HepG2 (cell line): ENCODE results near the gene CEBPA. TPM values are rescaled to one million over a fixed set of nuclear protein-coding genes. Genes with fewer than 3 reads are reported as not detected.

Source experiments
- DR1 ChIP-seq: sonication (generic); formaldehyde crosslinking; IDR thresholded peaks from 2 replicates; pipeline ENCODE4 v1.8.0; 2021; ENCODE audit warnings: mild to moderate bottlenecking, missing genetic modification reagents, inconsistent platforms
- EHMT2 ChIP-seq: fragments of 200-600 bp; sonication (generic); IDR thresholded peaks from 2 replicates; pipeline ENCODE4 v1.7.0; 2017; ENCODE audit warnings: antibody characterized with exemption, low read depth, low read length, borderline replicate concordance
- ERF ChIP-seq: IDR thresholded peaks from 2 replicates; pipeline ENCODE4 v1.6.1; 2018; ENCODE audit warnings: missing biosample characterization, missing genetic modification reagents
- GLI4 ChIP-seq: sonication (generic); formaldehyde crosslinking; IDR thresholded peaks from 2 replicates; pipeline ENCODE4 v1.5.1; 2020; ENCODE audit warnings: missing genetic modification reagents, mild to moderate bottlenecking, moderate library complexity, borderline replicate concordance
- HMG20B ChIP-seq: conservative IDR thresholded peaks from 2 replicates; pipeline ENCODE4 v1.6.1; 2016; ENCODE audit warnings: missing genetic modification reagents, missing compliant biosample characterization
- KDM5B ChIP-seq: sonication (generic); formaldehyde crosslinking; IDR thresholded peaks from 2 replicates; pipeline ENCODE4 v1.4.0; 2020; ENCODE audit warnings: missing genetic modification reagents, mild to moderate bottlenecking, borderline replicate concordance
- KLF15 ChIP-seq: sonication (generic); formaldehyde crosslinking; IDR thresholded peaks from 2 replicates; pipeline ENCODE4 v1.8.1; 2023; ENCODE audit warnings: borderline replicate concordance, mild to moderate bottlenecking, inconsistent platforms, missing genetic modification reagents, mixed read lengths
- KMT2A ChIP-seq: sonication (generic); formaldehyde crosslinking; IDR thresholded peaks from 2 replicates; pipeline ENCODE4 v1.4.0; 2020; ENCODE audit warnings: missing genetic modification reagents
- MAX ChIP-seq: IDR thresholded peaks from 2 replicates; pipeline ENCODE4 v1.6.1; 2012; ENCODE audit warnings: inconsistent platforms
- MLXIP ChIP-seq: sonication (generic); formaldehyde crosslinking; IDR thresholded peaks from 2 replicates; pipeline ENCODE4 v1.9.0; 2021; ENCODE audit warnings: missing genetic modification reagents, borderline replicate concordance
- PAX8 ChIP-seq: sonication (generic); formaldehyde crosslinking; IDR thresholded peaks from 2 replicates; pipeline ENCODE4 v1.8.0; 2022; ENCODE audit warnings: mild to moderate bottlenecking, missing genetic modification reagents, borderline replicate concordance
- PAXIP1 ChIP-seq: sonication (generic); formaldehyde crosslinking; conservative IDR thresholded peaks from 2 replicates; pipeline ENCODE4 v1.4.0; 2020; ENCODE audit warnings: mild to moderate bottlenecking, missing genetic modification reagents, moderate library complexity
- POLR2A ChIP-seq, 2 experiments: IDR thresholded peaks; 2 replicates each; pipeline ENCODE4 v1.6.1; 2011; ENCODE audit warnings: low read depth in 2 of 2, low read length in 2 of 2, mild to moderate bottlenecking in 1 of 2, moderate library complexity in 1 of 2; ENCODE audit not compliant: insufficient read depth in 1 of 2
- RXRA ChIP-seq: sonication (generic); formaldehyde crosslinking; IDR thresholded peaks from 2 replicates; pipeline ENCODE4 v1.5.1; 2020; ENCODE audit warnings: missing genetic modification reagents
- SALL2 ChIP-seq: sonication (generic); formaldehyde crosslinking; IDR thresholded peaks from 2 replicates; pipeline ENCODE4 v1.8.1; 2023; ENCODE audit warnings: mild to moderate bottlenecking, missing genetic modification reagents, inconsistent platforms
- SOX6 ChIP-seq, 2 experiments: fragments of 450-650 bp in 1 of 2; sonication (generic) in 1 of 2; formaldehyde crosslinking in 1 of 2; IDR thresholded peaks; 2 replicates each; pipeline versions ENCODE4 v1.4.0 to v1.6.1; 2017 to 2020; ENCODE audit warnings: antibody characterized with exemption in 1 of 2, mild to moderate bottlenecking in 1 of 2, missing genetic modification reagents in 1 of 2
- XBP1 ChIP-seq: sonication (generic); formaldehyde crosslinking; IDR thresholded peaks from 2 replicates; pipeline ENCODE4 v1.5.0; 2020; ENCODE audit warnings: missing genetic modification reagents
- ZBTB14 ChIP-seq: sonication (generic); formaldehyde crosslinking; IDR thresholded peaks from 2 replicates; pipeline ENCODE4 v1.4.0; 2020; ENCODE audit warnings: missing genetic modification reagents
- ZNF766 ChIP-seq: sonication (generic); formaldehyde crosslinking; IDR thresholded peaks from 2 replicates; pipeline ENCODE4 v1.5.0; 2020; ENCODE audit warnings: missing genetic modification reagents, borderline replicate concordance
- ZNF772 ChIP-seq: sonication (generic); formaldehyde crosslinking; IDR thresholded peaks from 2 replicates; pipeline ENCODE4 v1.5.0; 2020; ENCODE audit warnings: mild to moderate bottlenecking, missing genetic modification reagents
- polyA plus RNA-seq, 8 experiments: library from polyadenylated mRNA; depleted of rRNA in 3 of 8; stranded (reverse) in 7 of 8; unstranded in 1 of 8; fragments of >200 nt; fragmentation: Illumina TruSeq in 4 of 8; extraction: Trizol in 4 of 8; gene quantifications; 2 replicates each; pipeline versions ENCODE4 v1.2.1 to v1.2.3, GENCODE V29; 2011 to 2016; ENCODE audit warnings: low read depth in 4 of 8, missing spikeins in 1 of 8, mixed read lengths in 1 of 8; ENCODE audit not compliant: insufficient read depth in 1 of 8
- total RNA-seq, 5 experiments: library from RNA; depleted of rRNA; stranded (reverse); fragments of >200 nt; fragmentation: Illumina TruSeq; extraction: Trizol; gene quantifications; 2 replicates each; pipeline ENCODE4 v1.2.3, GENCODE V29; 2016; ENCODE audit warnings: low read depth in 1 of 5

The CEBPA gene
- total and polyA plus RNA-seq, 2 of the 13 experiments (the other 11 are each of a cell fraction or from before 2014, with no cell fraction given): 24.8 to 103 TPM

- TF ChIP-seq ERF (peak; percentile 77), POLR2A (IDR thresholded peaks at IDR 0.05; ENCODE audit: insufficient read depth in 1 of 2, low read depth in 2 of 2, low read length in 2 of 2) (peak; percentile 99), XBP1 (CRISPR knock-in tag) (no peak; the same call in 1 of the 2 replicates), HMG20B (CRISPR knock-in tag) (no peak), ZNF772 (CRISPR knock-in tag) (peak; percentile 17; the same call in 1 of the 2 replicates), EHMT2 (no peak), SOX6 (IDR thresholded peaks at IDR 0.05) (no peak), SOX6 (CRISPR knock-in tag; IDR thresholded peaks at IDR 0.05) (no peak), KMT2A (CRISPR knock-in tag) (peak; percentile 49; the same call in 1 of the 2 replicates), MAX (peak; percentile 88), MLXIP (CRISPR knock-in tag) (peak; percentile 77; the same call in 1 of the 2 replicates), PAX8 (CRISPR knock-in tag) (peak; percentile 72; the same call in 1 of the 2 replicates), ZBTB14 (CRISPR knock-in tag) (peak; percentile 56), SALL2 (CRISPR knock-in tag) (peak; percentile 95), PAXIP1 (CRISPR knock-in tag) (peak; percentile 49), DR1 (peak; percentile 73; the same call in 1 of the 2 replicates), KLF15 (CRISPR knock-in tag) (no peak; the same call in 1 of the 2 replicates), GLI4 (CRISPR knock-in tag) (no peak), KDM5B (peak; percentile 12; the same call in 1 of the 2 replicates), RXRA (CRISPR knock-in tag) (0 out of 2 replicates have a peak, but pooled peaks have one; percentile 35), ZNF766 (CRISPR knock-in tag) (peak; percentile 58; the same call in 1 of the 2 replicates)
Measured at GRCh38 chr19:33302175-33302973, at the start of gene CEBPA (continued).
